ENCODE measurements around the gene TMEM205. TPM values are rescaled to one million over a fixed set of nuclear protein-coding genes. Genes with fewer than 3 reads are reported as not detected.
A peak's percentile ranks its signal among the peaks of the same experiment; 100 is the strongest.

Gene TMEM205
- total RNA-seq, result 100 to 1,000 TPM in 2 of 4 donors, 10 to 100 TPM in 2; 80.1 to 173 (median 129) TPM

GRCh38 chr19:11346104-11346940, at the start of gene TMEM205, which contains the start of gene CCDC159:
TMEM205 (minus strand) TSS chr19:11346268; CDS start chr19:11345619, 649 bp downstream.
CCDC159 (plus strand) TSS chr19:11346519; CDS start chr19:11346607, 88 bp downstream.
- peaks cover 27 to 47% (median 33%) of the 10 kb centered on the region in 3 donors for H3K4me1 ChIP-seq
- H3K9me3 ChIP-seq, result no peaks in the 10 kb centered on the region
- 0 to 1% methylated on average over 19 to 24 of the region's 50 CpGs for WGBS, 2 donors
- H3K27me3 ChIP-seq, result no peaks in the 10 kb centered on the region
- TF ChIP-seq POLR2A (IDR thresholded peaks at IDR 0.05), result peak in 3 of 4 donors; percentile 73 to 78 (median 78)
- TF ChIP-seq CTCF (IDR thresholded peaks at IDR 0.05), result no peak
- intact Hi-C loops (cut with DNase I), result no loop called here
- H3K36me3 ChIP-seq, result peaks cover 0 to 16% (median 0%) of the 10 kb centered on the region in 3 donors
- peak; percentile 89 for DNase-seq
- H3K27ac ChIP-seq, result peak within 1 kb of the TSS; percentile 85 to 94 (median 88)
- H3K4me3 ChIP-seq, result peak within 1 kb of the TSS; percentile 56 to 91 (median 79)

GRCh38 chr19:11390933-11391680, 45.0 kb upstream of the TMEM205 start:
- H3K27me3 ChIP-seq, result no peaks in the 10 kb centered on the region
- no peak for TF ChIP-seq POLR2A (IDR thresholded peaks at IDR 0.05)
- TF ChIP-seq CTCF (IDR thresholded peaks at IDR 0.05), result no peak
- intact Hi-C loops (cut with DNase I), result no loop called here
- 65 to 73% methylated on average over 4 of the region's 4 CpGs for WGBS, 2 donors
- H3K9me3 ChIP-seq, result peaks cover 0 to 7% (median 0%) of the 10 kb centered on the region in 3 donors
- no peaks in the 10 kb centered on the region for H3K4me1 ChIP-seq
- DNase-seq, result no peak
- no peak overlapping the region for H3K4me3 ChIP-seq
- no peaks in the 10 kb centered on the region for H3K36me3 ChIP-seq
- no peak overlapping the region for H3K27ac ChIP-seq

GRCh38 chr19:11390359-11390758, 44.3 kb upstream of the TMEM205 start:
- Histone ChIP-seq H3K27ac (no peak overlapping the region), H3K27me3 (no peaks in the 10 kb centered on the region), H3K4me3 (no peak overlapping the region), H3K36me3 (no peaks in the 10 kb centered on the region), H3K4me1 (no peaks in the 10 kb centered on the region), H3K9me3 (peaks cover 0 to 7% (median 0%) of the 10 kb centered on the region in 3 donors)
- no peak for DNase-seq
- 86 to 89% methylated on average over 1 to 2 of the region's 2 CpGs for WGBS, 2 donors
- TF ChIP-seq POLR2A (IDR thresholded peaks at IDR 0.05), result no peak
- TF ChIP-seq CTCF (IDR thresholded peaks at IDR 0.05), result no peak
- intact Hi-C loops (cut with DNase I), result no loop called here

- TF ChIP-seq POLR2A (IDR thresholded peaks at IDR 0.05), result no peak
- TF ChIP-seq CTCF (IDR thresholded peaks at IDR 0.05), result no peak
- peaks cover 0 to 20% (median 2%) of the 10 kb centered on the region in 4 donors for H3K27me3 ChIP-seq
- intact Hi-C loops (cut with DNase I), result no loop called here
- H3K9me3 ChIP-seq, result peaks cover 0 to 7% (median 0%) of the 10 kb centered on the region in 3 donors
- H3K27ac ChIP-seq, result peak overlapping the region in 1 of 4 donors; percentile 22
- WGBS, 2 donors, result 63% methylated on average over 19 of the region's 19 CpGs
- no peak overlapping the region for H3K4me3 ChIP-seq
- H3K36me3 ChIP-seq, result no peaks in the 10 kb centered on the region
- DNase-seq, result no peak
- peaks cover 9 to 21% (median 19%) of the 10 kb centered on the region in 3 donors for H3K4me1 ChIP-seq
Observed at GRCh38 chr19:11387162-11388034, 41.3 kb upstream of the TMEM205 start.
